Activated T-helper 1 cell treated with anti-CD3 and anti-CD28 coated beads, Interleukin-12 subunit alpha, Interleukin-12 subunit beta, Interleukin-2, Interleukin-4 antibody, amounts not matched to agents 30 ng/mL and 10 ng/mL and 1 ng/mL, durations not matched to agents 14 hours and 24 hours and 36 hours (primary cell): ENCODE results near the gene SYNE1. TPM values are rescaled to one million over a fixed set of nuclear protein-coding genes. Genes with fewer than 3 reads are reported as not detected.
"Not testable (repeated sequence)": the region's sequence is repeated elsewhere in the genome, so short reads cannot be mapped to it uniquely, and the experiment has no call there.

Experiments
- DNase-seq: peaks from one replicate; pipeline ENCODE4 v3.0.0; 2021; ENCODE audit warnings: low spot score
- H3K27ac Mint-ChIP-seq: one replicate; pipeline ENCODE4 v1.8.0; 2021; ENCODE audit warnings: mild to moderate bottlenecking, mixed read lengths
- H3K27me3 Mint-ChIP-seq: one replicate; pipeline ENCODE4 v1.8.0; 2022; ENCODE audit warnings: mild to moderate bottlenecking, moderate library complexity, mixed read lengths; ENCODE audit not compliant: insufficient read depth
- H3K36me3 Mint-ChIP-seq: one replicate; pipeline ENCODE4 v1.8.0; 2021; ENCODE audit warnings: low read depth, mixed read lengths
- H3K4me1 Mint-ChIP-seq: one replicate; pipeline ENCODE4 v1.8.0; 2021; ENCODE audit warnings: low read depth, mixed read lengths
- H3K4me3 Mint-ChIP-seq: one replicate; pipeline ENCODE4 v1.8.0; 2021; ENCODE audit warnings: mild to moderate bottlenecking, moderate library complexity, mixed read lengths
- H3K9me3 Mint-ChIP-seq: one replicate; pipeline ENCODE4 v1.8.0; 2021; ENCODE audit warnings: mixed read lengths
- intact Hi-C: fragments of 100-400 bp; cut with micrococcal nuclease; formaldehyde crosslinking; loops from one replicate; pipeline ENCODE4 v1.15.1; 2024
- total RNA-seq: library from RNA; stranded (reverse); gene quantifications from 2 replicates; pipeline ENCODE4 v1.2.3, GENCODE V29; 2022

The SYNE1 gene
- total RNA-seq, 1 donor from 2014 or later = 16.0 TPM

- no peaks in the 10 kb centered on the region for H3K27me3 Mint-ChIP-seq
Measured at GRCh38 chr6:152457949-152458624, 179.1 kb downstream of the SYNE1 start.

GRCh38 chr6:152454003-152454402 is 183.2 kb downstream of the SYNE1 start:
- H3K9me3 Mint-ChIP-seq = peaks cover 7% of the 10 kb centered on the region
- H3K4me1 Mint-ChIP-seq = no peaks in the 10 kb centered on the region
- H3K27ac Mint-ChIP-seq = no peak overlapping the region
- H3K36me3 Mint-ChIP-seq = no peaks in the 10 kb centered on the region
- H3K27me3 Mint-ChIP-seq = no peaks in the 10 kb centered on the region
- intact Hi-C loops = no loop called here
- DNase-seq = no peak
- no peak overlapping the region for H3K4me3 Mint-ChIP-seq

More at GRCh38 chr6:152457949-152458624, 179.1 kb downstream of the SYNE1 start:
- no peaks in the 10 kb centered on the region for H3K4me1 Mint-ChIP-seq
- intact Hi-C loops = no loop called here
- H3K27ac Mint-ChIP-seq = no peak overlapping the region
- H3K36me3 Mint-ChIP-seq = no peaks in the 10 kb centered on the region
- H3K9me3 Mint-ChIP-seq = no peaks in the 10 kb centered on the region
- no peak overlapping the region for H3K4me3 Mint-ChIP-seq
- no peak for DNase-seq

GRCh38 chr6:152453421-152453820 is 183.7 kb downstream of the SYNE1 start:
- H3K9me3 Mint-ChIP-seq = peaks cover 7% of the 10 kb centered on the region
- H3K36me3 Mint-ChIP-seq = no peaks in the 10 kb centered on the region
- no peak for DNase-seq
- no peaks in the 10 kb centered on the region for H3K27me3 Mint-ChIP-seq
- no peak overlapping the region for H3K4me3 Mint-ChIP-seq
- H3K4me1 Mint-ChIP-seq = no peaks in the 10 kb centered on the region
- intact Hi-C loops = no loop called here
- no peak overlapping the region for H3K27ac Mint-ChIP-seq

DNA sequence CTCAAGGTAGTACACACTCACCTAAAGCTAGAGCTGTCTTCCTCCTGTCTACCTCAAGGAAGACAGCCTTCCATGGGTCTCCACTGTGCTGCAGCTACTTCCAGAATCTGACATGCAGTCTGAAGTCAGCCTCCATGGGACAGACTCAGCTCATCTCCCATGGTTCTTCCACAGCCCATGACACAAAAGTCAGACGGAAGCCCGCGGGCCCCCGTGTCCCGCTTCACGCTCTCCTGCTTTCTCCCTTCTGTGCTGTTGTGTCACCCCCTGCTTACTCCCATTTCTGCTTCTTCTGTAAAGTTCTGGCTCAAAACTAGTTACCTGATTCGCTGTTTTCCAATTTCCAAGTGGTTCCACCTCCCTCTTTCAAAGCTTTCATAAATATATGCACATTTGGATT is 184.5 kb downstream of the SYNE1 start:
- no peak for DNase-seq
- Mint-ChIP-seq H3K36me3 (no peaks in the 10 kb centered on the region), H3K27ac (no peak overlapping the region), H3K4me1 (no peaks in the 10 kb centered on the region), H3K27me3 (no peaks in the 10 kb centered on the region), H3K4me3 (no peak overlapping the region), H3K9me3 (peaks cover 7% of the 10 kb centered on the region)
- intact Hi-C loops = no loop called here

DNA sequence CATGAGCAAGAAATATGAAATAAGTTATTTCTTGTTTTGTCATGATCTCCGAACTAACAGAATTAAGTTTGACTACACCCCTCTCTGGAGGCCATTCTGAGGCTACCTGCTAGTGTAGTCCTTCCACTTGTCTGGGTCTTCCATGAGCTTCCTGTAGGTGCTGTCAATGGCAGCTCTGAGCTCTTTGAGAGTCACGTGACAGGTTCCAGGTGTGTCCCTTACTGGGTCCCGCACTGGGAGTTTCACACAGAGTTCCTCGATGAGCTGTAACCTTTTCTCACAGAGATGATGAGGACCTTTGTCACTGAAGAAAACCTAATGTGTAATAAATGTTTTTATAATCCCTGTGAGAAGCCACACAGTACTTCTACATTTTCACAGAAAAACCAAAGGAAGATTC is 186.6 kb downstream of the SYNE1 start:
- no peaks in the 10 kb centered on the region for H3K4me1 Mint-ChIP-seq
- no peaks in the 10 kb centered on the region for H3K27me3 Mint-ChIP-seq
- peaks cover 7% of the 10 kb centered on the region for H3K9me3 Mint-ChIP-seq
- no peak overlapping the region for H3K27ac Mint-ChIP-seq
- intact Hi-C loops = no loop called here
- H3K36me3 Mint-ChIP-seq = no peaks in the 10 kb centered on the region
- DNase-seq = no peak
- no peak overlapping the region for H3K4me3 Mint-ChIP-seq

GRCh38 chr6:152441902-152442301 is 195.3 kb downstream of the SYNE1 start:
- intact Hi-C loops = no loop called here
- H3K4me1 Mint-ChIP-seq = no peaks in the 10 kb centered on the region
- no peak overlapping the region for H3K27ac Mint-ChIP-seq
- H3K4me3 Mint-ChIP-seq = no peak overlapping the region
- no peaks in the 10 kb centered on the region for H3K9me3 Mint-ChIP-seq
- no peaks in the 10 kb centered on the region for H3K27me3 Mint-ChIP-seq
- no peaks in the 10 kb centered on the region for H3K36me3 Mint-ChIP-seq
- DNase-seq = no peak

GRCh38 chr6:152435816-152436215 is 201.3 kb downstream of the SYNE1 start:
- Mint-ChIP-seq H3K27ac (no peak overlapping the region), H3K9me3 (no peaks in the 10 kb centered on the region), H3K4me1 (no peaks in the 10 kb centered on the region), H3K4me3 (no peak overlapping the region), H3K36me3 (no peaks in the 10 kb centered on the region), H3K27me3 (no peaks in the 10 kb centered on the region)
- intact Hi-C loops = no loop called here
- no peak for DNase-seq

DNA sequence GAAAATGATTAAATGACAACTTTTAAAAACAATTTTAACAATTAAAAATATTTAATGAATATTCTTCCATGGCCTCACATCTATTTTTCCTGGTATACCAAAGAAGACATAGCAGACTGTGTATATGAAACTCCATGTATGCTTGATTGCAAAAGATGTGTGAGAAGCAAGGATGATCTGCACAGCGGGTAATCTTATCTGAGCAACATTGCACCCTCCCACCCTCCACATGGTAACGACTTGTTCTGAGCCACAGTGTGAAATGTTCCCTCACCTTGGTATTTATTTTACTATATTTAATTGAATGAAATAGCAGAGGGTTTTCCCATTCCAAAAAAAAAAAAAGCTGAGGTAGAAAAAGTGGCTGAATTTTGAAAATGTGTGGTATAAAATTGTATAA is 204.4 kb downstream of the SYNE1 start:
- Mint-ChIP-seq H3K27ac (no peak overlapping the region), H3K27me3 (no peaks in the 10 kb centered on the region), H3K9me3 (no peaks in the 10 kb centered on the region), H3K4me1 (no peaks in the 10 kb centered on the region), H3K36me3 (no peaks in the 10 kb centered on the region), H3K4me3 (no peak overlapping the region)
- DNase-seq = no peak
- intact Hi-C loops = no loop called here

DNA sequence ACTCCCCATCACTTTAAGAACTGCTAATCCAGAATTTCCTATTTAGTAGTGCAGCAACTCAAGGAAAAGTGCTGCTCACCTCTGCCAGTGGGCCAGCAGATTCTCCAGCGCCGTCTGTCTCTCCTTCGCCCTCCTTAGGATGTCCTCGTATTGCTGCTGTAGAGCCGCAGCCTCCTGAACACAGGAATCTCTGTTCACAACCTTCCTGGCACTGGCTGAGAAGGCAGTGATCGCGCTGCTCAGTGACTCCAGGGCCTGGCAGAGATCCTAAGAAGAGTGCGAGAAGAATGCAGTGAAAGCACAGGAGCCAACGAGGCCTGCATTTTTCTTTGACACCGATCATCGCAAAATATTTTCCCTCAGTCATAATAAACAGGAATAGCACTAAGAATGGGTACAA is 209.0 kb downstream of the SYNE1 start:
- intact Hi-C loops = no loop called here
- Mint-ChIP-seq H3K9me3 (no peaks in the 10 kb centered on the region), H3K27me3 (peaks cover 2% of the 10 kb centered on the region), H3K4me1 (no peaks in the 10 kb centered on the region), H3K4me3 (no peak overlapping the region), H3K36me3 (no peaks in the 10 kb centered on the region), H3K27ac (no peak overlapping the region)
- no peak for DNase-seq

- no peak overlapping the region for H3K27ac Mint-ChIP-seq
- H3K9me3 Mint-ChIP-seq = no peaks in the 10 kb centered on the region
- H3K36me3 Mint-ChIP-seq = no peaks in the 10 kb centered on the region
- H3K4me1 Mint-ChIP-seq = no peaks in the 10 kb centered on the region
- H3K4me3 Mint-ChIP-seq = no peak overlapping the region
- peaks cover 2% of the 10 kb centered on the region for H3K27me3 Mint-ChIP-seq
- DNase-seq = no peak
- intact Hi-C loops = no loop called here
Measured at GRCh38 chr6:152426276-152426675, 210.9 kb downstream of the SYNE1 start.

DNA sequence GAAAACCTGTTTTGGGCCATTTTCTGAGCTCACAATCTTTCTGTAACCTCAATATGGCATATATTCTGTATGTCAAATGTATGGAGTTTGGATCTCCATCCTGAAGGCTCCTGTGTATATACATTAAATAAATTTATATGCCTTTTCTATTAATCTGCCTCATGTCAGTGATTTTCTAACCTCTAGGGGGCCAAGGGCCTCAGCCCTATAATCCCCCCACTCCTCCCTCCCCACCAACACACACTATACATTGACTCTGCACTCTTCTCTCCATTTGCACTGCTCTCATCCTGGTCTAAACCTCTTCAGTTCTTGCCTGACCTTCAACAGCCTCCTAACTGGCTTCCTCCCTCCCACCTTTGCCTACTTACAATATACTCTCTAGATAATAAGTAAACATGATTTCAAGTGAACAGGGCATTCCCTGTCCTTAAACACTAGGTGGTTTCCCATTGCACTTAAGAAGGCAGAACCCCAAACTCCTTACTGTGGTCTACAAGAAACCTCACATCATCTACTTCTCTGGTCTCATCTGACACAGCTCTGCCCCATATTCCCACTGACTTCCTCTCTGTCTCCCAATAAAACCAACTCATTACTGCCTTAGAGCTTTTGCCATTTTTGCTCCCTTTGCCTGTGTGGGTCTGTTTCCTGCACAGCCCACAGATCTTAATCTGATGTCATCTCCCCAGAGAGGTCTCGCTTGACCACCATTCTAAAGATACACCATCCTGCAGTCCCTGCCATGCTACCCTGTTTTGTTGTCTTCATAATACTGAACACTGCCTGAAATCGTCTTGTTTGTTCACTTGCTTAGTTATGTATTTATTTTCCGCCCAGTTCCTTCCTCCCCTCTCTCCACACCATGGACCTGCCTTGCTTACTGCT is 213.7 kb downstream of the SYNE1 start:
- Mint-ChIP-seq H3K9me3 (no peaks in the 10 kb centered on the region), H3K4me1 (no peaks in the 10 kb centered on the region), H3K27ac (no peak overlapping the region), H3K36me3 (no peaks in the 10 kb centered on the region), H3K27me3 (peaks cover 2% of the 10 kb centered on the region), H3K4me3 (no peak overlapping the region)
- DNase-seq = no peak
- intact Hi-C loops = no loop called here

- H3K9me3 Mint-ChIP-seq, H3K4me3 Mint-ChIP-seq, intact Hi-C loops, DNase-seq, H3K4me1 Mint-ChIP-seq, H3K36me3 Mint-ChIP-seq, H3K27ac Mint-ChIP-seq, H3K27me3 Mint-ChIP-seq: not testable (repeated sequence)
Measured at GRCh38 chr6:152421496-152421895, 215.7 kb downstream of the SYNE1 start.

GRCh38 chr6:152420696-152421095 is 216.5 kb downstream of the SYNE1 start:
- H3K4me3 Mint-ChIP-seq = no peak overlapping the region
- no peaks in the 10 kb centered on the region for H3K9me3 Mint-ChIP-seq
- no peak for DNase-seq
- no peak overlapping the region for H3K27ac Mint-ChIP-seq
- intact Hi-C loops = no loop called here
- H3K27me3 Mint-ChIP-seq = no peaks in the 10 kb centered on the region
- H3K4me1 Mint-ChIP-seq = no peaks in the 10 kb centered on the region
- no peaks in the 10 kb centered on the region for H3K36me3 Mint-ChIP-seq
